ENCODE measurements around the gene ZBTB11. TPM values are rescaled to one million over a fixed set of nuclear protein-coding genes. Genes with fewer than 3 reads are reported as not detected.
A peak's percentile ranks its signal among the peaks of the same experiment; 100 is the strongest.

ZBTB11 gene
- total RNA-seq, 1 experiment from 2014 or later: 20.4 TPM

GRCh38 chr3:101703169-101703568, 26.2 kb upstream of the ZBTB11 start:
- BruUV-seq (replicated peaks): no TSS peak
- no peaks in the 10 kb centered on the region for H4K20me1 ChIP-seq (ENCODE audit: insufficient read depth)
- no peaks in the 10 kb centered on the region for H3K9me2 ChIP-seq (ENCODE audit: insufficient read depth)
- no peak overlapping the region for H2AFZ ChIP-seq (ENCODE audit: low read depth, low read length, poor library complexity, severe bottlenecking)
- CTCF ChIA-PET: no interaction called here
- H3K79me2 ChIP-seq (ENCODE audit: insufficient read depth, low read length): no peaks in the 10 kb centered on the region
- H3K9ac ChIP-seq (ENCODE audit: low read length): no peak overlapping the region
- H3K27me3 ChIP-seq (ENCODE audit: insufficient read depth, low read length): no peaks in the 10 kb centered on the region
- peak overlapping the region; percentile 6 to 27; a peak in 2 of 4 replicates for H3K4me3 ChIP-seq (replicated peaks in 1 of 2; ENCODE audit: low read depth in 1 of 2, low read length in 2 of 2)
- no peaks in the 10 kb centered on the region for H3K36me3 ChIP-seq (ENCODE audit: control insufficient read depth in 1 of 2, insufficient read depth in 2 of 2, low read length in 2 of 2)
- DNase-seq (ENCODE audit: low read depth, low spot score) (peak; percentile 52), ATAC-seq (peak; percentile 73)
- no peak overlapping the region for H3K27ac ChIP-seq (ENCODE audit: low read depth, low read length)
- TF ChIP-seq ZFX (IDR thresholded peaks at IDR 0.05) (no peak), CTCF (IDR thresholded peaks at IDR 0.05 in 2 of 3, conservative IDR thresholded peaks at IDR 0.05 in 1 of 3; ENCODE audit: borderline replicate concordance in 1 of 3, insufficient read depth in 1 of 3, low read depth in 2 of 3, low read length in 2 of 3) (no peak), TCF7L2 (IDR thresholded peaks at IDR 0.05; ENCODE audit: borderline replicate concordance, extremely low read depth, insufficient read depth, insufficient read length) (no peak), ATF3 (IDR thresholded peaks at IDR 0.05) (no peak), EZH2phosphoT487 (IDR thresholded peaks at IDR 0.05; ENCODE audit: borderline replicate concordance) (no peak), EZH2 (IDR thresholded peaks at IDR 0.05) (no peak), SP1 (IDR thresholded peaks at IDR 0.05; ENCODE audit: low read depth) (peak; percentile 61; the same call in 1 of the 2 replicates), JUND (IDR thresholded peaks at IDR 0.05) (peak; percentile 70), ZBTB33 (IDR thresholded peaks at IDR 0.05; ENCODE audit: extremely low read depth, insufficient replicate concordance, low read length) (no peak), SIN3A (IDR thresholded peaks at IDR 0.05; ENCODE audit: low read depth) (no peak), CBX3 (IDR thresholded peaks at IDR 0.05; ENCODE audit: low read depth) (peak; percentile 42; the same call in 1 of the 2 replicates), ZNF274 (IDR thresholded peaks at IDR 0.05; ENCODE audit: low read depth, low read length) (no peak), YY1 (IDR thresholded peaks at IDR 0.05; ENCODE audit: extremely low read depth, insufficient replicate concordance, low read depth, low read length) (no peak), POLR2AphosphoS5 (IDR thresholded peaks at IDR 0.05; ENCODE audit: low read depth, low read length) (peak; percentile 48), REST (IDR thresholded peaks at IDR 0.05; ENCODE audit: low read depth) (no peak), POLR2A (IDR thresholded peaks at IDR 0.05; ENCODE audit: borderline replicate concordance, extremely low read depth, insufficient read depth, insufficient read length) (no peak), CEBPB (IDR thresholded peaks at IDR 0.05; ENCODE audit: low read depth) (no peak), FOSL1 (IDR thresholded peaks at IDR 0.05; ENCODE audit: low read depth) (peak; percentile 74), EGR1 (IDR thresholded peaks at IDR 0.05; ENCODE audit: low read depth) (no peak)
- TF ChIP-seq, protein P1, sequence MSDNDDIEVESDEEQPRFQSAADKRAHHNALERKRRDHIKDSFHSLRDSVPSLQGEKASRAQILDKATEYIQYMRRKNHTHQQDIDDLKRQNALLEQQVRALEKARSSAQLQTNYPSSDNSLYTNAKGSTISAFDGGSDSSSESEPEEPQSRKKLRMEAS (IDR thresholded peaks at IDR 0.05): no peak
- peaks cover 7 to 27% of the 10 kb centered on the region in 2 experiments for H3K4me1 ChIP-seq (ENCODE audit: control insufficient read depth in 1 of 2, insufficient read depth in 2 of 2, low read length in 2 of 2)
- no peaks in the 10 kb centered on the region for H3K9me3 ChIP-seq (ENCODE audit: control insufficient read depth in 1 of 2, insufficient read depth in 1 of 2, low read depth in 1 of 2, low read length in 2 of 2)
- RAD21 ChIA-PET (ENCODE audit: low non-redundant PET in 1 of 2, low total read pairs in 2 of 2, uncharacterized antibody in 2 of 2, unreplicated experiment in 2 of 2): no interaction called here
- peak overlapping the region; percentile 62 for H3K4me2 ChIP-seq (ENCODE audit: low read length)
- intact Hi-C loops (cut with micrococcal nuclease): no loop called here
- POLR2A ChIA-PET: no interaction called here
